ENCODE results near the gene ADAM10. TPM values are rescaled to one million over a fixed set of nuclear protein-coding genes. Genes with fewer than 3 reads are reported as not detected.

ADAM10 gene
- total and polyA plus RNA-seq, 2 of the 8 experiments (the other 6 are each of a cell fraction or from before 2014, with no cell fraction given): 46.5 to 163 TPM

GRCh38 chr15:58690703-58691102 lies 58.8 kb downstream of the ADAM10 start:
- 84% methylated on average over 3 of the region's 3 CpGs; no CpG with 5 or more reads in 1 of the 2 experiments for WGBS, 2 experiments (ENCODE audit: extremely low coverage in 1 of 2, insufficient coverage in 1 of 2, insufficient read length in 1 of 2, insufficient replicate concordance in 2 of 2, low coverage in 1 of 2, low lambda C conversion rate in 2 of 2, missing lambda C conversion rate in 1 of 2)
- H2BK12ac ChIP-seq (ENCODE audit: low read depth, low read length): no peak overlapping the region
- ChIA-PET POLR2A (ENCODE audit: partially characterized antibody) (no interaction called here), CTCF (ENCODE audit: partially characterized antibody) (no interaction called here)
- no peak overlapping the region for H3K23ac ChIP-seq (ENCODE audit: insufficient read length)
- peaks cover 13 to 90% of the 10 kb centered on the region in 2 experiments for H3K79me2 ChIP-seq (ENCODE audit: control insufficient read depth in 1 of 2, insufficient read depth in 2 of 2, low read length in 2 of 2)
- peaks cover 3% of the 10 kb centered on the region in 2 experiments for H4K20me1 ChIP-seq (replicated peaks in 1 of 2; ENCODE audit: control insufficient read depth in 1 of 2, insufficient read depth in 2 of 2, low read length in 2 of 2)
- H2AFZ ChIP-seq (ENCODE audit: low read length): no peak overlapping the region
- no peak overlapping the region for H3K27ac ChIP-seq (ENCODE audit: low read depth, low read length)
- no peak overlapping the region for H4K91ac ChIP-seq (replicated peaks; ENCODE audit: insufficient read length, low read length)
- H4K5ac ChIP-seq (ENCODE audit: insufficient read length, low read depth, low read length): no peak overlapping the region
- FAIRE-seq: no peak
- no peaks in the 10 kb centered on the region for H3K9me3 ChIP-seq (ENCODE audit: insufficient read depth in 2 of 2, low read depth in 1 of 2, low read length in 1 of 2)
- no peak overlapping the region for H3K18ac ChIP-seq (ENCODE audit: extremely low read depth, low read length)
- no peak overlapping the region for H3K9ac ChIP-seq (replicated peaks in 1 of 4; ENCODE audit: extremely low read depth in 1 of 4, low read depth in 3 of 4, low read length in 3 of 4)
- no peak overlapping the region for H3K4ac ChIP-seq (replicated peaks; ENCODE audit: insufficient read length, low read depth, low read length)
- no peak overlapping the region for H3K4me2 ChIP-seq (ENCODE audit: insufficient read depth in 1 of 2, low read depth in 2 of 2, low read length in 2 of 2)
- H3K4me3 ChIP-seq (ENCODE audit: extremely low read depth in 1 of 4, insufficient read depth in 2 of 4, low read depth in 3 of 4, low read length in 4 of 4): no peak overlapping the region
- no peak overlapping the region for H3K56ac ChIP-seq (replicated peaks; ENCODE audit: insufficient read length, low read depth, low read length)
- H2BK15ac ChIP-seq (ENCODE audit: low read length): no peak overlapping the region
- peaks cover 0 to 4% (median 1%) of the 10 kb centered on the region in 4 experiments; a peak in 4 of 7 replicates for H3K4me1 ChIP-seq (replicated peaks in 1 of 4; ENCODE audit: control insufficient read depth in 3 of 4, insufficient read depth in 4 of 4, low read length in 3 of 4)
- H2BK120ac ChIP-seq (replicated peaks; ENCODE audit: low read depth, low read length): no peak overlapping the region
- no peak for DNase-seq (ENCODE audit: low read depth in 1 of 2, low spot score in 2 of 2)
- peaks cover 4% of the 10 kb centered on the region; the same call in 1 of the 2 replicates for H3K79me1 ChIP-seq (ENCODE audit: low read depth, low read length)
- H2AK5ac ChIP-seq (ENCODE audit: low read depth, low read length): no peak overlapping the region
- no peak overlapping the region for H2BK5ac ChIP-seq (ENCODE audit: low read depth, low read length)
- H4K8ac ChIP-seq (ENCODE audit: extremely low read depth, insufficient read depth, low read length): no peak overlapping the region
- no peaks in the 10 kb centered on the region for H3K27me3 ChIP-seq (replicated peaks in 1 of 4; ENCODE audit: control insufficient read depth in 3 of 4, extremely low read depth in 1 of 4, insufficient read depth in 3 of 4, low read length in 3 of 4)
- no peak overlapping the region for H2BK20ac ChIP-seq (ENCODE audit: low read length)
- no peak overlapping the region for H3K14ac ChIP-seq (ENCODE audit: insufficient read length)
- no peaks in the 10 kb centered on the region for H3K23me2 ChIP-seq (ENCODE audit: low read depth, low read length)
- peaks cover 0 to 4% (median 2%) of the 10 kb centered on the region in 4 experiments; a peak in 2 of 8 replicates for H3K36me3 ChIP-seq (ENCODE audit: control insufficient read depth in 2 of 4, insufficient read depth in 4 of 4, low read length in 3 of 4)
- no peak for TF ChIP-seq ATF2 (IDR thresholded peaks at IDR 0.05; ENCODE audit: low read length)
- TF ChIP-seq CHD1 (IDR thresholded peaks at IDR 0.05; ENCODE audit: low read depth, low read length): no peak
- TF ChIP-seq YY1 (IDR thresholded peaks at IDR 0.05; ENCODE audit: low read depth, low read length): no peak
- no peak for TF ChIP-seq BCL11A (IDR thresholded peaks at IDR 0.05; ENCODE audit: low read depth in 2 of 2, low read length in 2 of 2)
- TF ChIP-seq CTBP2 (IDR thresholded peaks at IDR 0.05; ENCODE audit: borderline replicate concordance, insufficient read depth, insufficient read length, low read length): no peak
- TF ChIP-seq USF2 (IDR thresholded peaks at IDR 0.05; ENCODE audit: low read length): no peak
- no peak for TF ChIP-seq KDM1A (IDR thresholded peaks at IDR 0.05; ENCODE audit: borderline replicate concordance, low read length)
- no peak for TF ChIP-seq TCF12 (IDR thresholded peaks at IDR 0.05; ENCODE audit: low read depth, low read length)
- no peak for TF ChIP-seq RNF2 (IDR thresholded peaks at IDR 0.05; ENCODE audit: borderline replicate concordance, low read depth, low read length, missing control alignments, poor library complexity, severe bottlenecking)
- TF ChIP-seq TBP (IDR thresholded peaks at IDR 0.05; ENCODE audit: low read depth, low read length): no peak
- no peak for TF ChIP-seq EGR1 (IDR thresholded peaks at IDR 0.05; ENCODE audit: borderline replicate concordance, low read depth, low read length)

Data from H1 (cell line).